Astrocyte (in vitro differentiated cells and primary cell): Measurements from ENCODE around the gene GAD2.

Experiments
- EZH2 ChIP-seq: IDR thresholded peaks from 2 replicates; pipeline ENCODE4 v1.6.1; 2012; ENCODE audit warnings: mild to moderate bottlenecking, low read length, inconsistent platforms; ENCODE audit not compliant: insufficient read depth
- TF ChIP-seq, protein P1 (sequence below): IDR thresholded peaks from 2 replicates; pipeline ENCODE4 v1.5.1; 2011; ENCODE audit warnings: low read depth, mild to moderate bottlenecking, inconsistent platforms, low read length, moderate library complexity; ENCODE audit not compliant: insufficient read depth

DNA sequence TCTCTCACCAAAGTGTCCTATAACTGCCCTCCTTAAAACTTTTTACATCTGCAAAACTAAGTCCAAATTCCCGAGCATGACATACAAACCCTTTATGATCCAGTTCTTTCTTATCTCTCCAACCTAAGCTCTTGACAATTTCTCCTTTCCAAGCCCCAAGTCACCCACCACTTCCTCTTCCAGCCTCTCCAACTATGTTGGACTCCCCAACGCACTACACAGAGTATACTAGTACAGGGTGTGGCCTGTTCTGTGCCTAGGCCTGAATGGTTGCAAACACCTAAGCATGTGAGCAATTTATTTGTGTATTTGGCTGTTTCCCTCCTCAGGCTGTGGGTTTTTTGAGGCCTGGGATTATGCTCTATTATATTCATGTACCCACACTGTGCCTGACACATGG is 120.4 kb downstream of the GAD2 start:
- TF ChIP-seq, protein P1, sequence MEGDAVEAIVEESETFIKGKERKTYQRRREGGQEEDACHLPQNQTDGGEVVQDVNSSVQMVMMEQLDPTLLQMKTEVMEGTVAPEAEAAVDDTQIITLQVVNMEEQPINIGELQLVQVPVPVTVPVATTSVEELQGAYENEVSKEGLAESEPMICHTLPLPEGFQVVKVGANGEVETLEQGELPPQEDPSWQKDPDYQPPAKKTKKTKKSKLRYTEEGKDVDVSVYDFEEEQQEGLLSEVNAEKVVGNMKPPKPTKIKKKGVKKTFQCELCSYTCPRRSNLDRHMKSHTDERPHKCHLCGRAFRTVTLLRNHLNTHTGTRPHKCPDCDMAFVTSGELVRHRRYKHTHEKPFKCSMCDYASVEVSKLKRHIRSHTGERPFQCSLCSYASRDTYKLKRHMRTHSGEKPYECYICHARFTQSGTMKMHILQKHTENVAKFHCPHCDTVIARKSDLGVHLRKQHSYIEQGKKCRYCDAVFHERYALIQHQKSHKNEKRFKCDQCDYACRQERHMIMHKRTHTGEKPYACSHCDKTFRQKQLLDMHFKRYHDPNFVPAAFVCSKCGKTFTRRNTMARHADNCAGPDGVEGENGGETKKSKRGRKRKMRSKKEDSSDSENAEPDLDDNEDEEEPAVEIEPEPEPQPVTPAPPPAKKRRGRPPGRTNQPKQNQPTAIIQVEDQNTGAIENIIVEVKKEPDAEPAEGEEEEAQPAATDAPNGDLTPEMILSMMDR = no peak
- no peak for TF ChIP-seq EZH2
